K562 (cell line): ENCODE data around the gene EVL. TPM values are rescaled to one million over a fixed set of nuclear protein-coding genes. Genes with fewer than 3 reads are reported as not detected.
A peak's percentile ranks its signal among the peaks of the same experiment; 100 is the strongest.

Source experiments
- BACH1 ChIP-seq: fragments of 200-800 bp; sonication (Bioruptor generic); IDR thresholded peaks from 2 replicates; pipeline ENCODE4 v1.6.1; 2016; ENCODE audit warnings: missing genetic modification characterization, missing compliant biosample characterization
- BCL6 ChIP-seq: fragments of 250-450 bp; sonication (Bioruptor Pico); IDR thresholded peaks from 2 replicates; pipeline ENCODE4 v1.4.0; 2020
- EGR1 ChIP-seq: fragments of 450-650 bp; conservative IDR thresholded peaks from 2 replicates; pipeline ENCODE4 v1.6.1; 2017; ENCODE audit warnings: mild to moderate bottlenecking
- EP400 ChIP-seq: fragments of 450-650 bp; IDR thresholded peaks from 2 replicates; pipeline ENCODE4 v1.6.1; 2017; ENCODE audit warnings: antibody characterized with exemption, mild to moderate bottlenecking, moderate library complexity
- ETV1 ChIP-seq: fragments of 450-650 bp; conservative IDR thresholded peaks from 2 replicates; pipeline ENCODE4 v1.6.1; 2016; ENCODE audit warnings: missing genetic modification characterization, control low read depth, low read depth, missing compliant biosample characterization
- EZH2 ChIP-seq: IDR thresholded peaks from 2 replicates; pipeline ENCODE4 v1.6.1; 2012; ENCODE audit warnings: low read depth, mild to moderate bottlenecking, inconsistent platforms, low read length, borderline replicate concordance
- FOS ChIP-seq: IDR thresholded peaks from 3 replicates; pipeline ENCODE4 v1.6.1; 2011; ENCODE audit not compliant: insufficient read length; ENCODE audit errors: extremely low read depth
- GTF2A2 ChIP-seq: IDR thresholded peaks from 2 replicates; pipeline ENCODE4 v1.6.1; 2016; ENCODE audit warnings: mild to moderate bottlenecking, missing genetic modification characterization, missing compliant biosample characterization
- MCM3 ChIP-seq: fragments of 450-650 bp; IDR thresholded peaks from 2 replicates; pipeline ENCODE4 v1.6.1; 2016
- MTF1 ChIP-seq: fragments of 250-450 bp; sonication (Bioruptor Pico); IDR thresholded peaks from 2 replicates; pipeline ENCODE4 v1.9.0; 2021; ENCODE audit warnings: moderate library complexity, mild to moderate bottlenecking, inconsistent platforms, borderline replicate concordance
- MXI1 ChIP-seq: IDR thresholded peaks from 2 replicates; pipeline ENCODE4 v1.6.1; 2011; ENCODE audit warnings: low read depth, mild to moderate bottlenecking, improper control_type of control experiment, low read length
- RBM22 ChIP-seq: fragments of 200-400 bp; formaldehyde crosslinking; IDR thresholded peaks from 2 replicates; pipeline ENCODE4 v1.6.1; 2018; ENCODE audit warnings: low read length, low read depth; ENCODE audit not compliant: poor library complexity, severe bottlenecking
- RNF2 ChIP-seq: sonication (generic); IDR thresholded peaks from 2 replicates; pipeline ENCODE4 v1.6.1; 2016
- SMAD4 ChIP-seq: fragments of 250-450 bp; sonication (Bioruptor Pico); conservative IDR thresholded peaks from 2 replicates; pipeline ENCODE4 v1.8.0; 2021; ENCODE audit warnings: inconsistent platforms, mild to moderate bottlenecking, moderate library complexity
- ZFPM2 ChIP-seq: fragments of 250-450 bp; sonication (Bioruptor Pico); IDR thresholded peaks from 2 replicates; pipeline ENCODE4 v1.5.1; 2022; ENCODE audit warnings: mild to moderate bottlenecking
- ZNF165 ChIP-seq: fragments of 250-450 bp; sonication (Bioruptor Pico); IDR thresholded peaks from 2 replicates; pipeline ENCODE4 v1.4.0; 2020; ENCODE audit warnings: borderline replicate concordance
- ZNF184 ChIP-seq: sonication (generic); formaldehyde crosslinking; IDR thresholded peaks from 2 replicates; pipeline ENCODE4 v1.5.0; 2020; ENCODE audit warnings: missing genetic modification reagents
- ZNF224 ChIP-seq: sonication (generic); formaldehyde crosslinking; IDR thresholded peaks from 2 replicates; pipeline ENCODE4 v1.8.0; 2022; ENCODE audit warnings: mild to moderate bottlenecking, missing genetic modification reagents
- ZNF57 ChIP-seq: fragments of 450-650 bp; formaldehyde crosslinking; IDR thresholded peaks from 2 replicates; pipeline ENCODE4 v1.4.0; 2020; ENCODE audit warnings: mild to moderate bottlenecking, moderate library complexity
- polyA plus RNA-seq, 8 experiments: library from polyadenylated mRNA; depleted of rRNA in 4 of 8; stranded (reverse) in 5 of 8; unstranded in 3 of 8; fragments of >200 nt; fragmentation: Nextera tagmentation in 2 of 8; fragmentation: Illumina TruSeq in 1 of 8; extraction: Ambion mirVana in 2 of 8; extraction: Trizol in 1 of 8; gene quantifications; 2 replicates each; pipeline versions ENCODE4 v1.2.1 to v1.2.3, GENCODE V29; 2011 to 2014; ENCODE audit warnings: inconsistent platforms in 1 of 8, missing spikeins in 1 of 8
- total RNA-seq, 7 experiments: library from RNA; depleted of rRNA in 6 of 7; stranded (reverse); fragments of >200 nt in 6 of 7; fragmentation: Illumina TruSeq in 2 of 7; extraction: Trizol in 2 of 7; gene quantifications; 2 replicates each; pipeline versions ENCODE4 v1.2.1 to v1.2.3, GENCODE V29; 2011 to 2021; ENCODE audit warnings: low replicate concordance in 1 of 7
- TF ChIP-seq, protein P1 (sequence below), 2 experiments: fragments of 450-650 bp in 1 of 2; IDR thresholded peaks; 2 replicates each; pipeline ENCODE4 v1.6.1; 2011 to 2017; ENCODE audit warnings: low read depth in 2 of 2, antibody characterized with exemption in 1 of 2, borderline replicate concordance in 1 of 2, low read length in 1 of 2, mild to moderate bottlenecking in 1 of 2, mixed read lengths in 1 of 2; ENCODE audit not compliant: control insufficient read depth in 1 of 2
- TF ChIP-seq, protein P2 (sequence below): sonication (generic); formaldehyde crosslinking; IDR thresholded peaks from 2 replicates; pipeline ENCODE4 v1.8.1; 2023; ENCODE audit warnings: missing genetic modification reagents, mild to moderate bottlenecking, borderline replicate concordance

The EVL gene
- total and polyA plus RNA-seq, 9 of the 15 experiments (the other 6 are each of a cell fraction or from before 2014, with no cell fraction given), result 2.9 to 43.4 (median 23.9) TPM

DNA sequence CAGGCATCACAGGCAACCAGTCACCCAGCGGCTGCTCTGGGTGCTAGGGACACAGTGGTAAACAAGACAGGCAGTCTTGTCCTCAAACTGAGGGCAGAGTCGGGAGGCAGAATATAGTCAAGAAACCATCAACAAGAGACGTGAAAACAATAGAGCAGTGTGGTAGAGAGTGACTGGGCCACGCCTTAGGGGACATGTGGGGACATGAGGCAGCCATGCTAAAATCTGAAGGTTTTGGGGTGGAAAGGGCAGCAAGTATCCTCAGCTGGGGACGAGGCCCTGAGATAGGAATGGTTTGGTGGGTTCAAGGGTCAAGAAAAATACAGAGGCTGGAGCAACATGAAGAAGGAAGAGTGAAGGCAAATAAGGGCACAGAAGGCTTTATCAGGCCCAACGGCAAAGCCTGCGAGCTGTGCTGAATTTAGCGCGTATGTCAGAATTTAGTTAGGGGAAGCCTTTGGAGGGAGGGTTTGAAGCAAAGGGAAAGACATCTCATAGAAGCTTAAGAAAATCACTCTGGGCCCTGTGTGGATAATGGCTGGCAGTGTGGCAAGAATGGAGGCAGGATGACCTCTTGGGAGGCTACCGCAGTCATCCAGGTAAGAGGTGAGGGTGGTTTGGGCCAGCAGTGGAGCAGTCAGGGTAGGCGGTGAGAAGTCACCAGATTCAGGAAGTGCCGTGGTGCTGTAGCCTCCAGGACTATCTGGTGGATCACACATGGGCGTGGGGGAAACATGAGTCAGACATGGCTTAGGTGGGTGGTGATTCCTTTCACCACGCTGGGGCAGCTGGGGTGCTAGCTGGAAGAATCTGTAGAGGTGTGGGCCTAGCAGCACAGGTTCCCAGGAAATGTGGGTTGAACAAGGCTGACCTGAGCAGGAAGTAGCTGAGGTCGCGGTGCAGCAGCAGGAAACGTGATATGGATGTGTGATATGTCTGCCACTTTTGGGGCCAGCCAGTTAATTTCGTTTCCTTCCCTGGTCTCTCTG is 3.0 kb downstream of the EVL start (continued):
- TF ChIP-seq MXI1, result peak; percentile 16; the same call in 1 of the 2 replicates
- TF ChIP-seq SMAD4 (CRISPR knock-in tag), result peak; percentile 65
- TF ChIP-seq, protein P1, sequence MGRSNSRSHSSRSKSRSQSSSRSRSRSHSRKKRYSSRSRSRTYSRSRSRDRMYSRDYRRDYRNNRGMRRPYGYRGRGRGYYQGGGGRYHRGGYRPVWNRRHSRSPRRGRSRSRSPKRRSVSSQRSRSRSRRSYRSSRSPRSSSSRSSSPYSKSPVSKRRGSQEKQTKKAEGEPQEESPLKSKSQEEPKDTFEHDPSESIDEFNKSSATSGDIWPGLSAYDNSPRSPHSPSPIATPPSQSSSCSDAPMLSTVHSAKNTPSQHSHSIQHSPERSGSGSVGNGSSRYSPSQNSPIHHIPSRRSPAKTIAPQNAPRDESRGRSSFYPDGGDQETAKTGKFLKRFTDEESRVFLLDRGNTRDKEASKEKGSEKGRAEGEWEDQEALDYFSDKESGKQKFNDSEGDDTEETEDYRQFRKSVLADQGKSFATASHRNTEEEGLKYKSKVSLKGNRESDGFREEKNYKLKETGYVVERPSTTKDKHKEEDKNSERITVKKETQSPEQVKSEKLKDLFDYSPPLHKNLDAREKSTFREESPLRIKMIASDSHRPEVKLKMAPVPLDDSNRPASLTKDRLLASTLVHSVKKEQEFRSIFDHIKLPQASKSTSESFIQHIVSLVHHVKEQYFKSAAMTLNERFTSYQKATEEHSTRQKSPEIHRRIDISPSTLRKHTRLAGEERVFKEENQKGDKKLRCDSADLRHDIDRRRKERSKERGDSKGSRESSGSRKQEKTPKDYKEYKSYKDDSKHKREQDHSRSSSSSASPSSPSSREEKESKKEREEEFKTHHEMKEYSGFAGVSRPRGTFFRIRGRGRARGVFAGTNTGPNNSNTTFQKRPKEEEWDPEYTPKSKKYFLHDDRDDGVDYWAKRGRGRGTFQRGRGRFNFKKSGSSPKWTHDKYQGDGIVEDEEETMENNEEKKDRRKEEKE (IDR thresholded peaks at IDR 0.05; ENCODE audit: borderline replicate concordance in 1 of 2, control insufficient read depth in 1 of 2, low read depth in 2 of 2, low read length in 1 of 2), result 0 out of 4 replicates have a peak, but pooled peaks of 1 of the 2 experiments have one; percentile 27
- TF ChIP-seq RNF2, result peak; percentile 79
- no peak for TF ChIP-seq BCL6 (CRISPR knock-in tag)
- peak; percentile 60; the same call in 1 of the 2 replicates for TF ChIP-seq EP400
- peak; percentile 43; the same call in 1 of the 2 replicates for TF ChIP-seq BACH1
- no peak for TF ChIP-seq ZFPM2
- no peak for TF ChIP-seq ZNF224 (CRISPR knock-in tag)
- no peak for TF ChIP-seq RBM22
- no peak for TF ChIP-seq ZNF57 (CRISPR knock-in tag)
- TF ChIP-seq MTF1 (CRISPR knock-in tag), result no peak
- TF ChIP-seq ZNF165 (CRISPR knock-in tag), result no peak
- TF ChIP-seq ETV1, result peak; percentile 66; the same call in 1 of the 2 replicates
- TF ChIP-seq, protein P2, sequence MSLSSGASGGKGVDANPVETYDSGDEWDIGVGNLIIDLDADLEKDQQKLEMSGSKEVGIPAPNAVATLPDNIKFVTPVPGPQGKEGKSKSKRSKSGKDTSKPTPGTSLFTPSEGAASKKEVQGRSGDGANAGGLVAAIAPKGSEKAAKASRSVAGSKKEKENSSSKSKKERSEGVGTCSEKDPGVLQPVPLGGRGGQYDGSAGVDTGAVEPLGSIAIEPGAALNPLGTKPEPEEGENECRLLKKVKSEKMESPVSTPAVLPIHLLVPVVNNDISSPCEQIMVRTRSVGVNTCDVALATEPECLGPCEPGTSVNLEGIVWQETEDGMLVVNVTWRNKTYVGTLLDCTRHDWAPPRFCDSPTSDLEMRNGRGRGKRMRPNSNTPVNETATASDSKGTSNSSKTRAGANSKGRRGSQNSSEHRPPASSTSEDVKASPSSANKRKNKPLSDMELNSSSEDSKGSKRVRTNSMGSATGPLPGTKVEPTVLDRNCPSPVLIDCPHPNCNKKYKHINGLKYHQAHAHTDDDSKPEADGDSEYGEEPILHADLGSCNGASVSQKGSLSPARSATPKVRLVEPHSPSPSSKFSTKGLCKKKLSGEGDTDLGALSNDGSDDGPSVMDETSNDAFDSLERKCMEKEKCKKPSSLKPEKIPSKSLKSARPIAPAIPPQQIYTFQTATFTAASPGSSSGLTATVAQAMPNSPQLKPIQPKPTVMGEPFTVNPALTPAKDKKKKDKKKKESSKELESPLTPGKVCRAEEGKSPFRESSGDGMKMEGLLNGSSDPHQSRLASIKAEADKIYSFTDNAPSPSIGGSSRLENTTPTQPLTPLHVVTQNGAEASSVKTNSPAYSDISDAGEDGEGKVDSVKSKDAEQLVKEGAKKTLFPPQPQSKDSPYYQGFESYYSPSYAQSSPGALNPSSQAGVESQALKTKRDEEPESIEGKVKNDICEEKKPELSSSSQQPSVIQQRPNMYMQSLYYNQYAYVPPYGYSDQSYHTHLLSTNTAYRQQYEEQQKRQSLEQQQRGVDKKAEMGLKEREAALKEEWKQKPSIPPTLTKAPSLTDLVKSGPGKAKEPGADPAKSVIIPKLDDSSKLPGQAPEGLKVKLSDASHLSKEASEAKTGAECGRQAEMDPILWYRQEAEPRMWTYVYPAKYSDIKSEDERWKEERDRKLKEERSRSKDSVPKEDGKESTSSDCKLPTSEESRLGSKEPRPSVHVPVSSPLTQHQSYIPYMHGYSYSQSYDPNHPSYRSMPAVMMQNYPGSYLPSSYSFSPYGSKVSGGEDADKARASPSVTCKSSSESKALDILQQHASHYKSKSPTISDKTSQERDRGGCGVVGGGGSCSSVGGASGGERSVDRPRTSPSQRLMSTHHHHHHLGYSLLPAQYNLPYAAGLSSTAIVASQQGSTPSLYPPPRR (CRISPR knock-in tag), result no peak
- TF ChIP-seq ZNF184 (CRISPR knock-in tag), result no peak
- TF ChIP-seq FOS, result peak; percentile 36
- no peak for TF ChIP-seq EZH2
- no peak for TF ChIP-seq MCM3
- TF ChIP-seq EGR1, result peak; percentile 96
- TF ChIP-seq GTF2A2 (tag), result no peak
